Lung microvascular endothelial cell (primary cell): ENCODE measurements around the gene SLC22A4. TPM values are rescaled to one million over a fixed set of nuclear protein-coding genes. Genes with fewer than 3 reads are reported as not detected.

Experiments
- DNase-seq, 2 donors: peaks; one replicate each; pipeline versions ENCODE4 v3.0.0 to v3.0.0-alpha.2; 2010; ENCODE audit warnings: low read depth in 2 of 2
- total RNA-seq: library from RNA; depleted of rRNA; stranded (reverse); fragments of >200 nt; gene quantifications from 2 replicates; pipeline ENCODE4 v1.2.1, GENCODE V29; 2014

The SLC22A4 gene
- total RNA-seq, 1 donor from 2014 or later = 2.4 TPM

GRCh38 chr5:132262882-132263547 is 31.2 kb upstream of the SLC22A4 start:
- no peak for DNase-seq

DNA sequence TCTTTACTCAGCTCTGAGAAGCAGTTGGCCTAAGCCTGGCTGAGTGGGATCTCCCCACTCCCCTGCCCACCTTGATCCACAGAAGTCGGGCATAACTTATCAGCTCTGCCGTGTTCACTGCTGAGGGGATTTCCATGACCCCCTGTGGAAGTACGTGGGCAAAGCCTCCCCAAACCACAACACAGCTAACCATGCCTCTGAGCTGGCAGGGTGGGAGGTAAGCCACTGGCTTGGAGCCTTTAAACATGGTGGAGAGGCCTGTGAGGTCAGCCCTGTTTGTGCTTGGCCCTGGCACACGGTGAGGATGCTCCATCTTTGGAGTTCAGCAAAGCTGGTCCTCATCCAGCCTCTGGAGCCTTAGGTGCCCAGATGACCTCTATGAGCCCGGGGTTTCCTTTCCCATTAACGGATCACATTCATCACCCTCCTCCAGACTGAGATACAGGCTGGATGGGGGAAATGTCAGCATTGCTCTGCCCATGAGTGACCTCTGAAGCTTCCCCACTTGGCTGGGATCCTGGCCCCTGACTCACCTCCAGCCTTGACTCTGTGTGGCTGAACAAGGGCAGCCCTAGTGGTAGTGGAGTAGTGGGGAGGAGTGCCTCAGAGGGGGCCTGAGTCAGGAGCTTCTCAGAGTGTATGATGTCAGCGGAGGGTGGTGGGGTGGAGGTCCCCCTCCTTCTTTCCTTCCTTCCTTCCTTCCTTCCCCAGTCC is 30.5 kb upstream of the SLC22A4 start:
- DNase-seq = peak; percentile 74 to 86

GRCh38 chr5:132264546-132265335 is 29.5 kb upstream of the SLC22A4 start:
- DNase-seq = no peak

DNA sequence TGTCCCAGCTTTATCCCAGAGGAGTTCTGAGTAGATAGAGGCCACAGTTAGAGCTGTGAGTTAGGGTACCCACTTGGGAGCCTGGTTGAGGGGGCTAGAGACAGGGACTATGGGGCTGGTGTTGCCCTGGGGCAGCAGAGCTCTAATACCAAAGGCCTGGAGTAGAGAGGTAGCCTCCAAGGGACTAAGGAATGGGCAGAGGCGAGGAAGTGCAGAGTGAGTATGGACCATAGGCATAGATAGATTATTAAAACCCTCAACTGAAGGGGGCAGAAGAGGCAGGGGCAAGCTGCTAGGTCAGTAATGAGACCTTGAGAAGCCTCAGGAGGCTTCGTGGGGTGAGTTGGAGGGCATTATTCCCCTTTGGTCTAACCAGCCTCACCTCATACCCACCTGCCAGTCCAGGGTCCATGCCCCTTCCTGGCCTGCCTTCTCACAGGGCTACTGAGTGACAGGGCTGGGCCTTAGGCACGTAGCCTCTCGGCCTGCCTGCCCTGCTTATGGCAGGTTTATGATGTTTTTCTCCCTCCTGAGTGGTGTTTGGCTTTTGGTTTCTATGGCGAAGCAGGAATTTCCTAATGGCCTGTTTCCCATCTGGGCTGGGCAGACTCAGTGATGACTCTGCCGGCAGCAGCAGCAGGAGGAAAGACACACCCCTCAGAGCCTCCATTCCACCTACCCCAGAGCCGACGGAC is 28.7 kb upstream of the SLC22A4 start:
- DNase-seq = peak; percentile 96 to 98

DNA sequence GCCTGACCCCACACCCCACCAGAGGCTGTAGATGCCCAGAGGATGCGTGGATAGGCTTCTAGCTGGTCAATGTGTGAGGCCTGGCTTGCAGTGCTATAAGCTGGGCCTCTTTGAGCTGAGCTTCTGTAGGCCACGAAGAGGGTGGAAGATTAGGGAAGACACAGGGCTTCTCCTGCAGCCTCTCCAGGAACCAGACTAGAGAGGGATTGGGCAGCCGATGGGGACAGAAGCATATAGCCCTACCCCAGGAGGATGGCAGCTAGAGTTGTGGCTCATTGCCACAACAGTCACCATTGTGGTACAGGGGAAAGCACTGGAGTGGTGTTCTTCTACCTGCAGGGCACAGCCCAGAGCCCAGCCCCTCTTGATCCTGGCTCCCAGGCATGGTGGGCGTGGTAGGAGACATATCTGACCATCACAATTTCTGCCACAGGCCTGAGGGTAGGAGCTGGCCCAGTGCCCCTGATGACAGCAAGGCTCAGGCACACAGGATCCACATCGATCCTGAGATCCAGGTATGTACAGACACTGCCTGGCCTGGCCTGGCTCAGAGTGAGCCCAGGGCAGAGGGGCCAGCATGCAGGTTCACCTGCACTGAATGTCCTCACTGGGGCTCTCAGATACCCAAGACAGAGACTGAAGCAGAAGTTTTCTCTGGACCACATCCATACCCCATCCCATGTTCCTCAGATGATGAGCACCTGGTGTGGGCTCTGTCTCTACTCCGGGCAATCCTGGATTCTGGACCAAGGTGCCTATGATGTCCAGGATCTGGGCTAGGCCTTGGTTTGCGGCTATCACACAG is 28.0 kb upstream of the SLC22A4 start:
- DNase-seq = no peak

GRCh38 chr5:132266836-132267160 is 27.4 kb upstream of the SLC22A4 start:
- no peak for DNase-seq

DNA sequence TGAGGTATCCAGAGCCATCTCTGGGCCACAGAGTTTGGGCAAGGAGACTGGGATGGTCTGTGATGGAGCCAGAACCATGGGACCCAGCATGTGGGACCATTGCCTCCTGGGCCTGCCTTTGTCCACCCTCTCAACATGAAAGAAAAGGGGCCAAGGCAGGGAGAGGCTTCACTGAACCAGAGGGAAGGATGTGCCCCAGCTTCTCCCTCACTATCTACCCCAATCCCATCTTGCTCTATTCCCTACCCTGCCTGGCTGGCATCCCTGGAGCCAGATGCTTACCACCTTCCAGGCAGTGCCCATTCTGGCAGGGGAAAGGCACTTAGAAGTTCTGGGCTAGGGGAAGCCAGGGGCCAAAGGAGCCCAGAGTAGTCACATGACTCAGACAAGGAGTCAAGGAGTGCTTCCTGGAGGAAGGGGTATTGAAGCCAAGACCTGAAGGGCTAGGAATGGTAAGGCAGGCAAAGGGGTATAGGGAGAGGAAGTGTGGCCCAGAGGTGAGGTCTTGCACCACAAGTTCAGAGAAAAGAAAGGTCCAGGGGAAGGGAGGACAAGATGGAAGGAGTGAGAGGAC is 26.9 kb upstream of the SLC22A4 start:
- no peak for DNase-seq

DNA sequence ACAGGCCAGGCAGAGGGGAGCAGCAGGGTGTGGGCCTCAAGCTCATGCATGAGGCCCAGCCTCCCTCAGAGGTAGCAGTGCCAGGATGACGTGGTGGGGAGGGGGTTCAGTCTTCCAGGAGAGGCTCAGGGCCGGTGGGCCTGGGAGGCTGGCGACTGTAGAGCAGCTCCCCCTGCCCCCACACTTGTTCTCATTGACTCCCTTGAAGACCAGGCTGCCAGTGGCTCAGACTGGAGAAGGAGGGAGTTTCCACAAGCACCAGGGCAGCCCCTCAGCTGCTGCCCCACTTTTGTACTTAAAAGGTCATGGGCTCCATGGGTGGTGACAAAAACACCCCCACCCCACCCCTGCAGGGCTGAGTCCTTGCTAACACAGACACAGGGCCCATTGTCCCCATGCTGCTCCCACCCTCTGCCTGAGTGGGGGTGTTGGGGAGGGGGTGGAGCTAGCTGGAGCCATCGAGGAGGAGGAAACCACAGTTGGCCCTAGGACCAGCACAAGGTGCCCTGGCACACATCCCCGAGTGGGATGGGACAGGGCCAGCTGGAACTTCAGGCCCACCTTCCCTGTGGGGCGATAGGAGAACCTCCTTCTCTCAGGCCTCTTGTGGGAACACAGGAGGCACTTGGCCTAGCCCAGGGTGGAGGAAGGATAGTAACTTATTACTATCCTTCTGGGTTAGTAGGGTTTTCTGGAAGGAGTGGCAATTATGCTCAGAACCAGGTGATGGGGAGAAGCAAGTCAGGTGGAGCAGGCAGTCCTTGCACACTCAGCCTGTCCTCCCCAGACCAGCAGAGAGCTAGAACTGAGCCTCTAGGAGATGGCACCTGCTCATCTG is 26.0 kb upstream of the SLC22A4 start:
- DNase-seq = no peak

DNA sequence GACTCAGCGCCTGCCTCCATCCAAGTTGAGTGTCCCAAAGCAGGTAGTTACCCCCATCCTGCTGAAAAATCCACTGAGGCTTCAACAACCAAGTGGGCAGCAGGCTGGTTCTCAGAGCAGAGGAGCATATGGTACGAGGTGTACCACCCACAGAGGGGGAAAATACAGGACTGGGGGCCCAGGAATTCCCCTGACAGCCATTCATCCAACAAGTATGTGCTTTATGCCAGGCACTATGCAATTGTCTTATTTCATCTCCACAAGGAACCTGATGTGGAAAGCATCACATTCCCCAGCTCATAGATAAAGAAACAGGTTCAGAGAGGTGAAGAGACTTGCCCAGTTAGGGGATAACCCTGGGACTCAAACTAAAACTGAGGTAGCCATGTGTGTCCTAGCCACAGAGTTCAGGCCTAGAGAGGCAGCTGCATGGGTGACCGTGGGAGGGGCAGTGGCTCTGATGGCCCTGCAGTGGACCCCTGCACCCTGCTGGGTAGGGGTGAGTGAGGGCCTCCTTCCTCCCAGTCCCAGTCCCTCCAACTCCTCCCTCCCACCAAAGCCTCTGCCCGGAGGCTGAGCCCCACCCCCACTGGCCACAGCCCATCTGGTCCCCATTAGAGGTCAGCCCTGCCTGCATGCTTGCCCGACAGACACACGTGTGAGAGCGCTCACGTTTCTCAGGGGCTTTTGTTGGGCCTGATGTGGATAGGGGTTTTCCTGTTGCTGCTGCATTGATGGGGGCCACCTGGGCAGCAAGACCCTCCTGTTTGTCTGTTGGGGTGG is 25.2 kb upstream of the SLC22A4 start:
- no peak for DNase-seq

DNA sequence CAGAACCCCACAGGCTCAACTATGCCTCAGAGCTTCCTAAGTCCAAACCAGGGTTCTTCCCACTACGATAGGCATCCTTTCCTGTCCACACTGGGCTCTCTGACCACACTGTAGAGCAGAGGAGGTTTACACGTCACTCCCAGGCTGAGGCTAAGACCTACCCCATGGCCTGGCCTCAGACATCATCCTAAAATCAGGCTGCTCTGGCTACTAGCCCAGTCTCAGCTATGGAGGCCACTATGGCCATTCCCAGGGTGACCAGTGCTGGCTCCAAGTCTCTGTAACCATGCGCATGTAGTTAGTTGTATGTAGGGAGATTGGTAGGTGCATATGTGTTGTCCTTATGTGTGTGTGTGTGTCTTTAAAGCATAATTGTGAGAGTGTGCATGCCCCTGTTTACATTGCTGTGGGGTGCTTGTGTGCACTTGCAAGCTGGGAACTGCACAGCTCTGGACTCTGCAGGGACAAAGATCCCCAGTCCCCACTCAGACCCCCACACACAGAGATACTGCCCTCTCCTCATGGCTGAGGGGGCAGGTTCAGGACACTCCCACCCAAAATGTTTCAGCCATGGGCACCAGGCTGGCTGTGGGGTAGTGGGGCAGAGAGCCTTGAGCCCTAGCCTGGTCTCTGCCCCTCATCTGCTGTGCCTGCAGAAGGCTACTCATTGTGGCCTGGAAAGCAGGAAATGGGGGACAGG is 24.4 kb upstream of the SLC22A4 start:
- no peak for DNase-seq

DNA sequence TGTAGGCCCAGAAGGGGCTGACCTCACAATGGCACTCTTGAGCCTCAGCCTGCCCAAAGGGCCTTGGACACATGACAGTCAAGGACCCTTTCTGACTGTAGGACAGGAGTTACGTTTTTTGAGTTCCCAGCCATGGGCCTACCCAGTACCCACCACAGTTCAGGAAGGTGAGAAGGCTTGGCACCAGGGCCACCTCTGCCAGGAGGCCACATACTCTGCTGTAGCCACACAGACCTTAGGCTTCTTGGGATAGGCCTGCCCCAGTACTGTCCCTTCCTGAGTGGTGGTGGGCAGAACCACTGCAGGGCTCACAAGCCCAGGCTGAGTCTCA is 23.9 kb upstream of the SLC22A4 start:
- DNase-seq = no peak

- no peak for DNase-seq
These were observed 23.5 kb upstream of the SLC22A4 start for GRCh38 chr5:132270706-132271105.

- DNase-seq = no peak
These were observed 22.6 kb upstream of the SLC22A4 start for GRCh38 chr5:132271251-132272246.

- DNase-seq = peak; percentile 55 to 64
These were observed 21.6 kb upstream of the SLC22A4 start for GRCh38 chr5:132272311-132273210.

DNA sequence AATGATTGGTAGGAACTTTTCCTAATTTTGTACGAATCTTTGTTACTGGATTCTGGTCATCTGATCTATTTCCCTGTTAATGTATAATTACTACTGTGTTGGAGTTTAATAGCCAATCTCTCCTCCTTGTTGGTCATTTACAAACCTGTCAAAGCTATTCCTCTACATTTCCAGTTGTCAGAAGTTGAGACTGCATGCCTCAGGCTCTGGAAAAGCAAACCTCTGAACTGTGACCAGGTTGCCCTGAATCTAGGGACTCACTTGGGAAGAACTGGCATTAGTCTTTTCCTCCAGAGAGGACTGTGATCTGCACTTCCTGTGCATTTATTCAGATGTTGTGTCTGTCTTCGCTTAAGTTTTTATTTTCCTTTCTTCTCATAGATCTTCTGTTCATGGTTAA is 20.6 kb upstream of the SLC22A4 start:
- no peak for DNase-seq

DNA sequence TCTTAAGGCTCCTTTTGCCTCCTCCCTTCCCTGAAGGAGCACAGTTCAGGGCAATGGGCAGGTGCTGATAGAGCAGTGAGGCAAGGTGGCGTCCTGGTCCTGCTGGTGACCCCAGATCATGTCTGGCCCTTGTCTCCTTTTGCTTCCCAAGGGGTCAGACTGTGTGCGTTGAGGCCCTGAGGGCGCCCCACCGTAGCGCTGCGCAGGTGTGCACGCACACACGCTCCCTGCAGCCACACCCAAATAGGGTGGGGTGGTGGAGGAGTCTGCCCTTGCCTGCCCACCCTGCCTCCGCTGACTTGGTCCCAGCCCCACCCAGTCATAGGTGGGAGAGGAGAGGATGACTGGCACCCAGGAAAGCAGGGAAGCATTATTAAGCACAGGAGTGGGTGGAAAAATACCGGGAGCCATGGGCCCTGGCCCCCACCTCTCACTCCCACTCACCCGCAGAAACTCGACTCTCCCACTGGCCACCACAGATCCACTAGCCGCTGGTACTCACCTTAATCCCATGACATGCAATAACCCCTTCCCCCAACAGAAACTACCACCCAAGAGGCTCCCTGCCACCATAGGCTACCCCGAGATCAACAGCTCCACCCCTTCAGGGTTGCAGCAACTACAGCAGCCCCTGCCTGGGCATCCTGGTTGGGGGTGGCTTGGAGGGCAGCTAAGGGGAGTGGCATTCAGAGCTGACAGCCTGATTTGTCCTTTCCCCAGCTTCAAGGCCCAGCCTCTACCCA is 20.0 kb upstream of the SLC22A4 start:
- no peak for DNase-seq
